ENCODE data around the gene GPR176.

DNA sequence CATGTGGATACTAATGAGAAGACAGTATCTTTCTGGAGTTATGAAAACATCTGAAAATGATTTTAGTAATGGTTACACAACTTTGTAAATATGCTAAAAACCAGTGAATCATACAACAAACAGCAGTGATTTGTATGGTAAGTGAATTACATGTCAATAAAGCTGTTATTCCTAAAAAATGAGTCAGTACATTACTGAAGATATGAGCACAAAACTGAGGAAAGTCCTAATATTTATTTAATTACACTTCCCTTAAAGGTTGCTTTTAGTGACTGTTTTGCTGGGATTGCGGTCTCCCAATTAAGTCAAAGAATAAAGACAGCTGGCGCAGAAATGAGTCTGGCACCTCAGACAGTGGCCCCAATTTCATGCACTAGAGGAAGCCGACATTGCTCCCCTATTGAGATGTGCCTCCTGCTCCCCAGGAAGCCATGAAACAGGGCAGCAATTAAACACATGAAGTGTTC is 86.5 kb downstream of the GPR176 start:
- TF ChIP-seq, protein P1, sequence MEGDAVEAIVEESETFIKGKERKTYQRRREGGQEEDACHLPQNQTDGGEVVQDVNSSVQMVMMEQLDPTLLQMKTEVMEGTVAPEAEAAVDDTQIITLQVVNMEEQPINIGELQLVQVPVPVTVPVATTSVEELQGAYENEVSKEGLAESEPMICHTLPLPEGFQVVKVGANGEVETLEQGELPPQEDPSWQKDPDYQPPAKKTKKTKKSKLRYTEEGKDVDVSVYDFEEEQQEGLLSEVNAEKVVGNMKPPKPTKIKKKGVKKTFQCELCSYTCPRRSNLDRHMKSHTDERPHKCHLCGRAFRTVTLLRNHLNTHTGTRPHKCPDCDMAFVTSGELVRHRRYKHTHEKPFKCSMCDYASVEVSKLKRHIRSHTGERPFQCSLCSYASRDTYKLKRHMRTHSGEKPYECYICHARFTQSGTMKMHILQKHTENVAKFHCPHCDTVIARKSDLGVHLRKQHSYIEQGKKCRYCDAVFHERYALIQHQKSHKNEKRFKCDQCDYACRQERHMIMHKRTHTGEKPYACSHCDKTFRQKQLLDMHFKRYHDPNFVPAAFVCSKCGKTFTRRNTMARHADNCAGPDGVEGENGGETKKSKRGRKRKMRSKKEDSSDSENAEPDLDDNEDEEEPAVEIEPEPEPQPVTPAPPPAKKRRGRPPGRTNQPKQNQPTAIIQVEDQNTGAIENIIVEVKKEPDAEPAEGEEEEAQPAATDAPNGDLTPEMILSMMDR (IDR thresholded peaks at IDR 0.05), result no peak
- peak; percentile 69 for TF ChIP-seq FOXM1 (IDR thresholded peaks at IDR 0.05; ENCODE audit: low read depth)

Measured in SK-N-SH (cell line).